Tongue (tissue), 2 donors: ENCODE measurements around the gene C5orf46. TPM values are rescaled to one million over a fixed set of nuclear protein-coding genes. Genes with fewer than 3 reads are reported as not detected.
A peak's percentile ranks its signal among the peaks of the same experiment; 100 is the strongest.

Source experiments
- DNase-seq: peaks from one replicate; pipeline ENCODE4 v3.0.0-alpha.2; 2015
- total RNA-seq: library from RNA; depleted of rRNA; stranded (reverse); fragments of >200 nt; gene quantifications from one replicate; pipeline ENCODE4 v1.2.3, GENCODE V29; 2014

The C5orf46 gene
- total RNA-seq, 1 donor from 2014 or later = 4.2 TPM

- DNase-seq = peak; percentile 86
Measured at GRCh38 chr5:147857302-147858129, 48.8 kb downstream of the C5orf46 start.

GRCh38 chr5:147856801-147857200, 49.5 kb downstream of the C5orf46 start:
- DNase-seq = no peak

- no peak for DNase-seq
Measured at GRCh38 chr5:147855774-147856069, 50.6 kb downstream of the C5orf46 start.

- no peak for DNase-seq
Measured at GRCh38 chr5:147854894-147855773, 51.2 kb downstream of the C5orf46 start.

- no peak for DNase-seq
Measured at GRCh38 chr5:147854331-147854730, 52.0 kb downstream of the C5orf46 start.

- no peak for DNase-seq
Measured at GRCh38 chr5:147853372-147853987, 52.9 kb downstream of the C5orf46 start.

GRCh38 chr5:147852365-147852764, 54.0 kb downstream of the C5orf46 start:
- DNase-seq = no peak

- no peak for DNase-seq
Measured at GRCh38 chr5:147851578-147851977, 54.8 kb downstream of the C5orf46 start.

GRCh38 chr5:147849226-147849625, 57.1 kb downstream of the C5orf46 start:
- DNase-seq = no peak

- no peak for DNase-seq
Measured at GRCh38 chr5:147845618-147846017, 60.7 kb downstream of the C5orf46 start.

- no peak for DNase-seq
Measured at GRCh38 chr5:147844846-147845245, 61.5 kb downstream of the C5orf46 start.

GRCh38 chr5:147842869-147843268, 63.5 kb downstream of the C5orf46 start:
- DNase-seq = no peak

Other genes with a start within 250 kb of the C5orf46 start
- 8.2 TPM for gene JAKMIP2, start 123.8 kb downstream of the C5orf46 start, total RNA-seq
- gene SPINK1, start 74.9 kb downstream of the C5orf46 start, total RNA-seq = not detected
- gene SCGB3A2, start 27.8 kb downstream of the C5orf46 start, total RNA-seq = 5.8 TPM
- 31.5 TPM for gene SPINK5, start 157.4 kb upstream of the C5orf46 start, total RNA-seq